ENCODE results near the gene POLR3K. TPM values are rescaled to one million over a fixed set of nuclear protein-coding genes. Genes with fewer than 3 reads are reported as not detected.

Gene POLR3K
- total RNA-seq, 1 donor from 2014 or later: 9.4 TPM

GRCh38 chr16:62968-63391, 9.6 kb upstream of the POLR3K start:
- DNase-seq (ENCODE audit: low read depth): no peak
- TF ChIP-seq, protein P1, sequence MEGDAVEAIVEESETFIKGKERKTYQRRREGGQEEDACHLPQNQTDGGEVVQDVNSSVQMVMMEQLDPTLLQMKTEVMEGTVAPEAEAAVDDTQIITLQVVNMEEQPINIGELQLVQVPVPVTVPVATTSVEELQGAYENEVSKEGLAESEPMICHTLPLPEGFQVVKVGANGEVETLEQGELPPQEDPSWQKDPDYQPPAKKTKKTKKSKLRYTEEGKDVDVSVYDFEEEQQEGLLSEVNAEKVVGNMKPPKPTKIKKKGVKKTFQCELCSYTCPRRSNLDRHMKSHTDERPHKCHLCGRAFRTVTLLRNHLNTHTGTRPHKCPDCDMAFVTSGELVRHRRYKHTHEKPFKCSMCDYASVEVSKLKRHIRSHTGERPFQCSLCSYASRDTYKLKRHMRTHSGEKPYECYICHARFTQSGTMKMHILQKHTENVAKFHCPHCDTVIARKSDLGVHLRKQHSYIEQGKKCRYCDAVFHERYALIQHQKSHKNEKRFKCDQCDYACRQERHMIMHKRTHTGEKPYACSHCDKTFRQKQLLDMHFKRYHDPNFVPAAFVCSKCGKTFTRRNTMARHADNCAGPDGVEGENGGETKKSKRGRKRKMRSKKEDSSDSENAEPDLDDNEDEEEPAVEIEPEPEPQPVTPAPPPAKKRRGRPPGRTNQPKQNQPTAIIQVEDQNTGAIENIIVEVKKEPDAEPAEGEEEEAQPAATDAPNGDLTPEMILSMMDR (conservative IDR thresholded peaks at IDR 0.05; ENCODE audit: low read depth, low read length): no peak
- no peak overlapping the region for H3K4me3 ChIP-seq (ENCODE audit: low read depth, low read length)

GRCh38 chr16:62283-62967, 9.0 kb upstream of the POLR3K start:
- no peak overlapping the region for H3K4me3 ChIP-seq (ENCODE audit: low read depth, low read length)
- DNase-seq (ENCODE audit: low read depth): no peak

DNA sequence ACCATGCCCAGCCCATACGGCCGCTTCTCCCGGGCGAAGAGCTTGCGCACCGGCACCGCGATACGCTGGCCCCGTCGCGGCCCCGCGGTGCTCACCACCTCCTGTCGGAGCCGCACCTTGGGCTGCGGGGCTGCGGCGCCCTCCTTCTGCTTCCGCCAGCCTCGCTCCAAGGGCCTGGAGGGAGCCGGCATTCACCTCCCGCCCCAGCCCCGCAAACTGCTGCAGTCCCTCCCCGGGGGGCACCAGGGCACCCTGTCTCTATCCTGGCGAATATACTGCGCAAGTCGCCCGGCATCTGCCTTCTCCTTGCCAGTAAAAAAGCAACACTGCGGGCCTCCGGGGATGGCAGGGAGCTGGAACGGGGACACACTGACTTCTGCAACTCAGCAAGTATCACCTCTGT, 8.5 kb upstream of the POLR3K start:
- DNase-seq (ENCODE audit: low read depth): no peak
- TF ChIP-seq, protein P1 (conservative IDR thresholded peaks at IDR 0.05; ENCODE audit: low read depth, low read length): no peak
- H3K4me3 ChIP-seq (ENCODE audit: low read depth, low read length): no peak overlapping the region

More at GRCh38 chr16:62283-62967, 9.0 kb upstream of the POLR3K start:
- TF ChIP-seq, protein P1 (conservative IDR thresholded peaks at IDR 0.05; ENCODE audit: low read depth, low read length): no peak

- DNase-seq (ENCODE audit: low read depth): no peak
- TF ChIP-seq, protein P1 (conservative IDR thresholded peaks at IDR 0.05; ENCODE audit: low read depth, low read length): no peak
- H3K4me3 ChIP-seq (ENCODE audit: low read depth, low read length): no peak overlapping the region
These were observed 7.8 kb upstream of the POLR3K start for GRCh38 chr16:60929-61878.

DNA sequence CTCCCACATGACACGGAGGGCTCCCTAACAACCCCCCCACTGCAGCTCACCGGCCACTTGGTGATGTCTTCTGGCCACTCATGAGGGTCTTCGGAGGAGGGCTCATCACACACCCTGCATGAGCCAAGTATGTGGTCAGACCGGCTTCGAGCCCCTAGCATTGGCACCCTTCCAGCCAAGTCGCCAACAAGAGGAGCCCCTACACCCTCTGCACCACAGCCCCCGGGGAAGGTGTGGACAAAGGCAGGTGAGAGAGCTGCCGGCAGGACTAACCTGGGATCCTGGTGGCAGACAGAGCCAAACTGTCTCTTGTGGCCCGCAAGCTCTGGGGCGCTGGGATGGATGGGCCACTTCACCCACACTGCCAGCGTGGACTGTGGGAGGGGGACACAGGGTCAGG, 6.8 kb upstream of the POLR3K start:
- no peak overlapping the region for H3K4me3 ChIP-seq (ENCODE audit: low read depth, low read length)
- no peak for DNase-seq (ENCODE audit: low read depth)
- TF ChIP-seq, protein P1 (conservative IDR thresholded peaks at IDR 0.05; ENCODE audit: low read depth, low read length): no peak

GRCh38 chr16:59440-60059, 6.1 kb upstream of the POLR3K start:
- H3K4me3 ChIP-seq (ENCODE audit: low read depth, low read length): no peak overlapping the region
- DNase-seq (ENCODE audit: low read depth): no peak
- TF ChIP-seq, protein P1 (conservative IDR thresholded peaks at IDR 0.05; ENCODE audit: low read depth, low read length): no peak
